RPMI7951 (cell line): ENCODE data around the gene PLEKHF1. TPM values are rescaled to one million over a fixed set of nuclear protein-coding genes. Genes with fewer than 3 reads are reported as not detected.

Experiments
- DNase-seq: peaks from one replicate; pipeline ENCODE4 v3.0.0-alpha.2; 2012; ENCODE audit warnings: low read depth
- total RNA-seq: library from RNA; depleted of rRNA; stranded (reverse); fragments of >200 nt; shearing (Covaris generic); gene quantifications from 2 replicates; pipeline ENCODE4 v1.2.3, GENCODE V29; 2014

Gene PLEKHF1
- total RNA-seq, 1 experiment from 2014 or later = 14.3 TPM

DNA sequence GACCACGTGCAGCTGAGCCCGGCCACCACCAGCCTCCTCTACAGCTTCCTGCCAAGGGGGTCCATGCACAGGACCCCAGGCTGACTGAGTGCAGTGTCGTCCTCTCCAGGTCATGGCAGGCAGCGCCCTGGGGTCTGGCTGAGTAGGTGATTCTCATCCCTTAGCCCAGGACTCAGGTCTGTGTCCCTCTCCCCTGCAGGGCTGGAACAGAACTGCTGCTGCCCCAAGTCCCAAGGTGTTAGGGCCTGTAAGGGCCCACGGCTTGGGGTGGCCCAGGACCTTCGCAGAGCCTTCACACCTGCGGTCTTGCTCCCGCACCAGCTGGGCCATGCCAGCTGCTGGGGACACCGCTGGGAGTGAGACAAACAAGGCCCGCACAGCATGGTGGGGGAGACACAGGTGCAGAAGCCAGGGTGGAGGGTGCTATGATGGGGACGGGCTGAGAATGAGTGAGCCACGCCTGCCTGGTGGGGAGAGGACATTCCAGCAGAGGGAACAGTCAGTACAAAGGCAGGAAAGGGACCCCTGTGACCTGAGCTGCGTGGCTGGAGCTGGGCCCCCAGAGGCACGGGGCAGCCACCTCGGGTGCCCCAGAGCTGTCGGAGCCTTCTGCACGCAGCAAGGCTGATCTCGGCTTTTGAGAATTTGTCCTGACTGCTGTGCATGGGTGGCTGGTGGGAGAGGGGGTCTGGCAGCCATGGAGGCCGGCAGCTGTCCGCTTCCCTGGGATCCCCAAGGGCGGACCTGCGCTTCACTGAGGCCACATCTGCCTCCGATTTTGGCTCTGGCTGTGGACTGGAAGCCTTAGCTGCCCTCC is 11.9 kb downstream of the PLEKHF1 start:
- DNase-seq = no peak

- no peak for DNase-seq
Measured at GRCh38 chr19:29678484-29679106, 13.3 kb downstream of the PLEKHF1 start.

GRCh38 chr19:29679598-29680210 is 14.4 kb downstream of the PLEKHF1 start:
- no peak for DNase-seq

- peak; percentile 18 for DNase-seq
Measured at GRCh38 chr19:29680447-29680846, 15.2 kb downstream of the PLEKHF1 start.

GRCh38 chr19:29680937-29681336 is 15.7 kb downstream of the PLEKHF1 start:
- no peak for DNase-seq

DNA sequence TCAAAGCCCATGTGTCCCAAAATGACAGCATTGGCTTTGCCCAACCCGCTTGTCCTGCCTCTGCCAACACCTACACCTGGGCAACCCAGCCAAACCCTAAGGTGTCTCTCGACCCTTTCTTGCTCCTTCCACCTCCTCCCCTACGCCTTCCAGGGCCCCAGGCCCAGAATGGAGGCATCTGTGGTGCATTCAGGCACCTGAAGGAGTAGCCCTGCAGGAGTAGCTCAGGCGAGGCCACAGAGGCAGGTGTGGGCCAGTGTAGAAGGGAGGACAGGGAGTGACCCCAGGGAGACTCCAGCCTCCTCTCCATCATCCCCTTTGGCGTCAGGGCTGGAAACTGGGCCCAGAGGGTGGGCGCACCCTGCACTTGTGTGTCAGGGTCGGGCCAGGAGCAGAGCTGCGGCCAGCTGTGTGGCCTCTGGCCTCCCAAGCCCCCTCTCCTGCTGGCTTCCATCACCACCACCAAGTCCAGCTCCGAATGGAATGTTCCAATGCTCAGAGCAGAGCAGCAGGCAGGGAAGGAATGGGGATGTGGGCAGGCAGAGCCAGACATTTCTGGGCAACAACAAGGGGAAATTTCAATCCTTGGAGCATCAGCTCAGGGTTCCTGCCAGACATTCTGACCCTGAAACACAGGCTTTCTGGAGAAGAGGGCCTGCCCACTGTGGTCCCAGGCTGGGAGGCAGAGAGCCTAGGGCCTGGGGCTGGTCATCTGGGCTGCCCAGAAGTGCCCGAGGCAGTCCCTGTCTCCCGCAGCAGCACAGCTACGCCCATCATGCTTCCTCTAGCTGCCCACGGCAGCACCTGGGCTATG is 16.4 kb downstream of the PLEKHF1 start:
- DNase-seq = no peak

GRCh38 chr19:29682236-29682895 is 17.1 kb downstream of the PLEKHF1 start:
- DNase-seq = no peak

DNA sequence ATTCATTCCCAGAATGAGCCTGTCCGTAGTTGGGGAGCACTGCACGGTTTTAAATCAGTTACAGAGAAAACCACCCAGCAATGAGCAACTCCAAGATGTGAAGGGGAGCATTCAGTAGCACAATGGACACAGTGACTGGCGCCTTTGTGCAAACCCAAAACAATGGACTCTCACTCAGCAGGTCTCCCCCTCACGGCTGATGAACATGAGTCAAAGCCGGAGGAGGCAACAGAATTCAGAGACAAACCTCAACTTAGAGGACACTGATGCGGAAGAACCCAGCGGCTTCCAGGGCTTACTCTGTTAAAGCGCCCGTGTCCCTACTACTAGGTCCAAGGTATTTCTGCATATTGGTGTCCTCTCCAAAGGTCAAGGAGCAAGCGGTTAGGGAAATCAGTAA is 17.7 kb downstream of the PLEKHF1 start:
- DNase-seq = peak; percentile 54

DNA sequence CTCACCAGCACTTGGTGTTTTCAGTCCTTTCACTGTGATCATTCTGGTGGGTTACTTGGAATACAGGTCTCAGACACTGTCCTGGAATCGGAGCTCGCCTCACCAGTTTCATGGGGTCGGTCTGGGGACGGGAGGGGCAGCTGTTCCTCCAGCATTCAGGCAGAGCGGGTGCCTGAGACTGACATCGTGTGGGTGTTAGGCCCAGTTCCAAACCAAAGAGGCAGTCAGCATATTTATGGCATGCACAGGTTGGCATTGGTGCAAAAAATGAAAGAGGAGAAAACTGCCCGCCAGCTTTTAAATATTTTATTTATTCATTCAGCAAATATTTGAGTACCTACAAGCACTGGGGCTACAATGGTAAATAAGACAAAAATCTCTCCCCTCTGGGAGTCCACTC is 20.1 kb downstream of the PLEKHF1 start:
- DNase-seq = peak; percentile 39

DNA sequence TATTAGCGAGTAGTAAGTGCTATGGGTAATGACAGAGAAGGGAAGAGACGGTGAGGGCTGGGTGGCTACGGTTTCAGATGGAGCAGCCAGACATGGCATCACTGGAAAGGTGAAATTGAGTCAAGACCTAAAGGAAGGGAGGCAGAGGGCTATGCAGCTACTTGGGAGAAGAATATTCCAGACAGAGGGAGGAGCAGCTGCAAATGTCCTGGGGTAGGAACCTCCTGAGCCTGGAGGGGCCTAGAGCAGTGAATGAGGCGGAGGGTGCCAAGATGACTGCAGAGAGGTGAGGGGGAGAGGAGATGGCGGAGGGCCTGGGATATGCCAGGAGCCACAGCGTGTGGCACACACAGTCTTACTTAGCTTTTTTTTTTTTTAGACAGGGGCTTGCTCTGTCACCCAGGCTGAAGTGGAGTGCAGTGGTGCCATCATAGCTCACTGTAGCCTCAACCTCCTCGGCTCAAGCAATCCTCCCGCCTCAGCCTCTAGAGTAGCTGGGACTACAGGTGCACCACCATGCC is 21.1 kb downstream of the PLEKHF1 start:
- DNase-seq = no peak

DNA sequence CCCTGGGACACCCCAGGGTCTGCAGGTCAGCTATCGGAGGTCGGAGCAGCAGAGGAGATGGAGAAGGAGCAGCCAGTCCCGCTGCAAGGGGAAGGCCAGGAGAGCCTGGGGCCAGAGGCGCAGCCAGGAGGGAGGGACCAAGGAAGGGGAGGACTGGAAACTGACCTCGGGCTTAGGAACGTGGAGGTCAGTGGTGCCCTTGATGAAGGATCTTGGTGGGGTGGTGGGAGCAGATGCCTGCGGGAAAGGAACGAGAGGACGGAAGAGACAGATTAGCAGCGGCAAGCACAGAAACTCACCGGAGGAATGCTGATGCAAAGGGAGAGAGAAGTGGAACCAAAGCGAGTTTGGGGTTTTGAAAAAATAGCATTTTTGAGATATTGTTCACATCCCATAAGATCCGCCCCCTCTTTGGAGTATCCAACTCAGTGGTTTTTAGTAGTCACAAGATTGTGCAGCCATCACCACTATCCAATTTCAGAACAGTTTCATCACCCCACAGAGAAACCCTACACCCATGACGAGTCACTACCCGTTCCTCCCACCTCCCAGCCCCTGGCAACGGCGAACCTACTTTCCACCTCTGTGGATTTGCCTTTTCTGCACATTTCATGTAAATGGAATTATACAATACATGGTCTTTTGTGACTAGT is 22.1 kb downstream of the PLEKHF1 start:
- peak; percentile 98 for DNase-seq

- peak; percentile 93 for DNase-seq
Measured at GRCh38 chr19:29687897-29688728, 22.9 kb downstream of the PLEKHF1 start.

DNA sequence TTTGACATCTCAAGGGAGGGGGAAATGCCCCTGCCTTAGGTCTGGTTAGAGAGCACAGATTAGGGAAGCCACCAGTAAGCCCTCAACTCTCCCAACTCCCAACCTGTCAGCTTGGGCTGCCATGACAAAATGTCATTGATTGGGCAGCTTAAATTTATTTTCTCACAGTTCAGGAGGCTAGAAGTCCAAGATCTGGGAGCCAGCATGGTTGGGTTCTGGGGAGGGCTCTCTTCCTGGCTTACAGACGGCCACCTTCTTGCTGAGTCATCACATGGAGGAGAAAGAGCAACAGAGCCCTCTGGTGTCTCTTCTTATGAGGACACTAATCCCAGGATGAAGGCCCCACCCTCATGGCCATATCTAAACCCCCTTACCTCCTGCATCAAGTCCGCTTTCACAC is 25.6 kb downstream of the PLEKHF1 start:
- peak; percentile 77 for DNase-seq

- DNase-seq = no peak
Measured at GRCh38 chr19:29694161-29694560, 28.9 kb downstream of the PLEKHF1 start.

DNA sequence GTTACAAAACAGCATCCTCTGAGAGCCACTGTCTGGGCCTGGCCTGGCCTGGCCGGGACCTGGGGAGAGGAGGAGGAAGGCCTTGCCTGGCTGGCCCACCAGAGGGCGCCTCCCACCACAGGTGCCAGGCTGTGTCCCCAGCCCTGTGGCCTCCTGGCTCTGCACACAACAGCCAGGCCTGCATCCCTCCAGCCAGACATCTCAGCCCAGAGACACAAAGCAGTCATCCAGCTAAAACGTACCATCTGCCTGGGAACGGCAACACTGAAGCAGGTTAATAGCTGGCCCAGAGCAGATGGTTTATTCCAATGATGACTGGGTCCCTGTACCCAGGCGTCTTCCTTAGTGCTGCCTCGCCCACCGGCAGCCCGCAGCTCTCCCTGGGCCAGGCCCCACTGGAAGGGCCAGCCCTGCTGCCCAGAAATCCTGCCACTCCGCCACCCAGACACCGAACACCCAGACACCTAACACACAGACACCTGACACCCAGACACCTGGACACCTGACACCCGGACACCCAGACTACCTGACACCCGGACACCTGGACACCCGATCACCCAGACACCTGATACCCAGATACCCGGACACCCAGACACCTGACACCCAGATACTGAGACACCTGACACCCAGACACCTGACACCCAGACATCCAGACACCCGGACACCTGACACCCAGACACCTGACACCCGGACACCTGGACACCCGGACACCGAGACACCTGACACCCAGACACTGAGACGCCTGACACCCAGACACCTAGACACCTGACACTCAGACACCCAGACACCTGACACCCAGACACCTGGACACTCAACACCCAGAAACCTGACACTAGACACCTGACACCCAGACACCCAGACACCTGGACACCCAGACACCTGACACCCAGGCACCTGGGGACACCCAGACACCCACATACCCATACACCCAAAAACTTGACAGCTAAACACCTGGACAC is 29.7 kb downstream of the PLEKHF1 start:
- peak; percentile 79 for DNase-seq

DNA sequence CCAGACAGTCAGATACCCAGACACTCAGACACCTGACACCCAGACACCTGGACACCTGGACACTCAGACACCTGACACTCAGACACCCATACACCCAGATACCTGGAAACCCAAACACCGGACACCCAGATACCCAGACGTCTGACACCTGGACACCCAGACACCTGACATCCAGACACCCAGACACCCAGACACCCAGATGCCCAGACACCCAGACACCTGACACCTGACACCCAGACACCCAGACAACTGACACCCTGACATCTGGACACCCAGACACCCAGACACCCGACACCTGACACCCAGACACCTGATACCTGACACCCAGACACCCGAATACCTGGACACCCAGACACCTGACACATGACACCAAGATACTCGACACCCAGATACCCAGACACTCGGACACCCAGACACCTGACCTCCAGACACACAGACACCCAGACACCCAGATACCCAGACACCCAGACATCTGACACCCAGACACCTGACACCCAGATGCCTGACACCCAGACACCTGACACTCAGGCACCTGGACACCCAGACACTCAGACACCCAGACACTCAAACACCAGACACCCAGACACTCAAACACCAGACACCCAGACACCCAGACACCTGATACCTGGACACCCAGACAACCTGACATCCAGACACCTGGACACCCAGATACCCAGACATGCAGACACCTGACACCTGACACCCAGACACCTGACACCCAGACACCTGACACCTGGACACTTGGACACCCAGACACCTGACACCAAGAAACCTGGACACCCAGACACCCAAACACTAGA is 30.7 kb downstream of the PLEKHF1 start:
- no peak for DNase-seq

- DNase-seq = no peak
Measured at GRCh38 chr19:29696565-29696846, 31.2 kb downstream of the PLEKHF1 start.
